ENCODE results near the gene CATSPERE. TPM values are rescaled to one million over a fixed set of nuclear protein-coding genes. Genes with fewer than 3 reads are reported as not detected.

Gene CATSPERE
- total and polyA plus RNA-seq, 2 donors (not counting 3 experiments of a cell fraction or from before 2014, with no cell fraction given): 0.61 to 1.9 TPM

- intact Hi-C loops (cut with micrococcal nuclease): no loop called here
- CTCF ChIA-PET: no interaction called here
- BruUV-seq (replicated peaks): no TSS peak
These were observed 38.9 kb upstream of the CATSPERE start for GRCh38 chr1:244422174-244422573.

GRCh38 chr1:244424649-244425334, 36.3 kb upstream of the CATSPERE start:
- Histone ChIP-seq H4K20me1 (replicated peaks; ENCODE audit: control insufficient read depth, extremely low read depth, insufficient read depth, low read length) (no peaks in the 10 kb centered on the region), H3K4me3 (replicated peaks in 1 of 3; ENCODE audit: insufficient read depth in 1 of 3, low read depth in 1 of 3, low read length in 3 of 3) (no peak overlapping the region), H3K27me3 (ENCODE audit: control insufficient read depth in 2 of 2, insufficient read depth in 2 of 2, low read length in 2 of 2) (no peaks in the 10 kb centered on the region), H3K9me1 (replicated peaks; ENCODE audit: control insufficient read depth, extremely low read depth, insufficient read depth, low read length) (no peaks in the 10 kb centered on the region), H3K4me1 (ENCODE audit: control insufficient read depth, extremely low read depth, insufficient read depth, low read length) (peaks cover 11% of the 10 kb centered on the region), H3K9ac (replicated peaks; ENCODE audit: extremely low read depth, insufficient read depth, low read length) (no peak overlapping the region), H3K9me3 (replicated peaks; ENCODE audit: control insufficient read depth, insufficient read depth, low read length) (no peaks in the 10 kb centered on the region), H3K4me2 (ENCODE audit: insufficient read depth, low read length) (no peak overlapping the region), H3K27ac (ENCODE audit: insufficient read depth, low read depth, low read length) (peak overlapping the region; percentile 1), H2AFZ (ENCODE audit: low read depth, low read length) (no peak overlapping the region), H3K36me3 (ENCODE audit: control insufficient read depth in 2 of 2, extremely low read depth in 1 of 2, insufficient read depth in 2 of 2, low read length in 2 of 2) (peaks cover 10 to 19% of the 10 kb centered on the region in 2 experiments), H3K79me2 (ENCODE audit: control insufficient read depth, insufficient read depth, low read length) (peaks cover 40% of the 10 kb centered on the region)
- TF ChIP-seq MAX (IDR thresholded peaks at IDR 0.05; ENCODE audit: insufficient read depth, insufficient read length) (no peak), EZH2 (IDR thresholded peaks at IDR 0.05; ENCODE audit: borderline replicate concordance, low read depth, low read length, severe bottlenecking) (no peak), GATA2 (IDR thresholded peaks at IDR 0.05; ENCODE audit: insufficient read depth, insufficient read length, low read depth, low read length) (no peak), CTCF (IDR thresholded peaks at IDR 0.05; ENCODE audit: extremely low read depth in 1 of 2, insufficient read depth in 1 of 2, low read depth in 1 of 2, low read length in 2 of 2) (no peak), JUN (IDR thresholded peaks at IDR 0.05; ENCODE audit: borderline replicate concordance, insufficient read depth, insufficient read length, low read depth) (no peak)
- no peak for FAIRE-seq
- intact Hi-C loops (cut with micrococcal nuclease): no loop called here
- BruUV-seq (replicated peaks): no TSS peak
- no peak for DNase-seq (ENCODE audit: low read depth, low spot score)
- CTCF ChIA-PET: interaction anchor here (1.2 to 2.0 kb wide), 2 partner anchors 10 to 372 kb away, joined by 3 to 6 read pairs; no protein-coding TSS in a partner anchor
- dilution Hi-C loops (cut with MboI; ENCODE audit: extremely low pct_ligation_motif_present, low sequenced_read_pairs): no loop called here
- POLR2A ChIA-PET: no interaction called here

More at GRCh38 chr1:244422174-244422573, 38.9 kb upstream of the CATSPERE start:
- peaks cover 16 to 28% of the 10 kb centered on the region in 2 experiments for H3K36me3 ChIP-seq (ENCODE audit: control insufficient read depth in 2 of 2, extremely low read depth in 1 of 2, insufficient read depth in 2 of 2, low read length in 2 of 2)
- H3K27ac ChIP-seq (ENCODE audit: insufficient read depth, low read depth, low read length): no peak overlapping the region
- H3K9ac ChIP-seq (replicated peaks; ENCODE audit: extremely low read depth, insufficient read depth, low read length): no peak overlapping the region
- H3K4me2 ChIP-seq (ENCODE audit: insufficient read depth, low read length): no peak overlapping the region
- no peaks in the 10 kb centered on the region for H3K27me3 ChIP-seq (ENCODE audit: control insufficient read depth in 2 of 2, insufficient read depth in 2 of 2, low read length in 2 of 2)
- H3K79me2 ChIP-seq (ENCODE audit: control insufficient read depth, insufficient read depth, low read length): peaks cover 28% of the 10 kb centered on the region
- POLR2A ChIA-PET: no interaction called here
- H3K4me3 ChIP-seq (replicated peaks in 1 of 3; ENCODE audit: insufficient read depth in 1 of 3, low read depth in 1 of 3, low read length in 3 of 3): no peak overlapping the region
- FAIRE-seq (no peak), DNase-seq (ENCODE audit: low read depth, low spot score) (no peak)
- H4K20me1 ChIP-seq (replicated peaks; ENCODE audit: control insufficient read depth, extremely low read depth, insufficient read depth, low read length): no peaks in the 10 kb centered on the region
- H2AFZ ChIP-seq (ENCODE audit: low read depth, low read length): no peak overlapping the region
- TF ChIP-seq EZH2 (IDR thresholded peaks at IDR 0.05; ENCODE audit: borderline replicate concordance, low read depth, low read length, severe bottlenecking): no peak
- peak; percentile 14 for TF ChIP-seq FOS (IDR thresholded peaks at IDR 0.05; ENCODE audit: borderline replicate concordance, insufficient read depth, low read length)
- no peaks in the 10 kb centered on the region for H3K4me1 ChIP-seq (ENCODE audit: control insufficient read depth, extremely low read depth, insufficient read depth, low read length)
- H3K9me3 ChIP-seq (replicated peaks; ENCODE audit: control insufficient read depth, insufficient read depth, low read length): no peaks in the 10 kb centered on the region
- H3K9me1 ChIP-seq (replicated peaks; ENCODE audit: control insufficient read depth, extremely low read depth, insufficient read depth, low read length): no peaks in the 10 kb centered on the region
- dilution Hi-C loops (cut with MboI; ENCODE audit: extremely low pct_ligation_motif_present, low sequenced_read_pairs): no loop called here

Data from endothelial cell of umbilical vein (primary cell).